OCI-LY3 (cell line): ENCODE data around the gene EMD.

Source experiments
- EZH2phosphoT487 ChIP-seq: fragments of 200-600 bp; shearing (Covaris generic); IDR thresholded peaks from 2 replicates; pipeline ENCODE4 v1.6.1; 2018; ENCODE audit warnings: antibody characterized with exemption, mixed run types, low read depth
- TF ChIP-seq, protein P1 (sequence below): fragments of 200-600, 300-600 bp; sonication (generic); IDR thresholded peaks from 2 replicates; pipeline ENCODE4 v1.5.1; 2014; ENCODE audit warnings: antibody characterized with exemption, low read length, low read depth

GRCh38 chrX:154365997-154366665 lies 13.0 kb upstream of the EMD start:
- TF ChIP-seq, protein P1, sequence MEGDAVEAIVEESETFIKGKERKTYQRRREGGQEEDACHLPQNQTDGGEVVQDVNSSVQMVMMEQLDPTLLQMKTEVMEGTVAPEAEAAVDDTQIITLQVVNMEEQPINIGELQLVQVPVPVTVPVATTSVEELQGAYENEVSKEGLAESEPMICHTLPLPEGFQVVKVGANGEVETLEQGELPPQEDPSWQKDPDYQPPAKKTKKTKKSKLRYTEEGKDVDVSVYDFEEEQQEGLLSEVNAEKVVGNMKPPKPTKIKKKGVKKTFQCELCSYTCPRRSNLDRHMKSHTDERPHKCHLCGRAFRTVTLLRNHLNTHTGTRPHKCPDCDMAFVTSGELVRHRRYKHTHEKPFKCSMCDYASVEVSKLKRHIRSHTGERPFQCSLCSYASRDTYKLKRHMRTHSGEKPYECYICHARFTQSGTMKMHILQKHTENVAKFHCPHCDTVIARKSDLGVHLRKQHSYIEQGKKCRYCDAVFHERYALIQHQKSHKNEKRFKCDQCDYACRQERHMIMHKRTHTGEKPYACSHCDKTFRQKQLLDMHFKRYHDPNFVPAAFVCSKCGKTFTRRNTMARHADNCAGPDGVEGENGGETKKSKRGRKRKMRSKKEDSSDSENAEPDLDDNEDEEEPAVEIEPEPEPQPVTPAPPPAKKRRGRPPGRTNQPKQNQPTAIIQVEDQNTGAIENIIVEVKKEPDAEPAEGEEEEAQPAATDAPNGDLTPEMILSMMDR = no peak
- TF ChIP-seq EZH2phosphoT487 = no peak
